ENCODE results near the gene WBP1. TPM values are rescaled to one million over a fixed set of nuclear protein-coding genes. Genes with fewer than 3 reads are reported as not detected.

Gene WBP1
- total and polyA plus RNA-seq, 10 of the 15 experiments (the other 5 are each of a cell fraction or from before 2014, with no cell fraction given): 4.2 to 76.8 (median 43.8) TPM

GRCh38 chr2:74493546-74493945, 35.3 kb downstream of the WBP1 start:
- SMC1A ChIA-PET (ENCODE audit: uncharacterized antibody, unreplicated experiment): interaction anchor here (1.2 to 1.4 kb wide), 2 partner anchors 91 to 93 kb away, joined by 4 read pairs; no protein-coding TSS in a partner anchor
- no TSS peak for BruUV-seq (replicated peaks)
- in situ Hi-C loops (cut with MboI) (no loop called here), intact Hi-C loops (cut with micrococcal nuclease; ENCODE audit: unreplicated experiment) (no loop called here)
- RAD21 ChIA-PET (ENCODE audit: unreplicated experiment): no interaction called here
- no peaks in the 10 kb centered on the region for H4K20me1 ChIP-seq (ENCODE audit: control insufficient read depth, insufficient read depth)
- no peak overlapping the region for H3K4me3 ChIP-seq
- H3K36me3 ChIP-seq (ENCODE audit: control insufficient read depth in 2 of 2, insufficient read depth in 2 of 2, low read length in 1 of 2): peaks cover 12 to 13% of the 10 kb centered on the region in 2 experiments; a peak in 3 of 4 replicates
- no peak overlapping the region for H2AFZ ChIP-seq (ENCODE audit: control insufficient read depth, low read depth, low read length)
- ATAC-seq (no peak), FAIRE-seq (no peak), DNase-seq (ENCODE audit: low read depth, low spot score) (no peak)
- H3K9me3 ChIP-seq (replicated peaks; ENCODE audit: control insufficient read depth, insufficient read depth, low read length): no peaks in the 10 kb centered on the region
- H3K27me3 ChIP-seq (replicated peaks in 1 of 2; ENCODE audit: control insufficient read depth in 2 of 2, insufficient read depth in 2 of 2, low read length in 1 of 2): peaks cover 4 to 5% of the 10 kb centered on the region in 2 experiments; a peak in 3 of 4 replicates
- TF ChIP-seq ZZZ3 (IDR thresholded peaks at IDR 0.05; ENCODE audit: control insufficient read depth, insufficient read length, low read depth) (no peak), PRDM15 (CRISPR knock-in tag; IDR thresholded peaks at IDR 0.05) (no peak), MTA3 (IDR thresholded peaks at IDR 0.05; ENCODE audit: borderline replicate concordance, low read length) (no peak), RAD51 (IDR thresholded peaks at IDR 0.05) (no peak), CHD1 (IDR thresholded peaks at IDR 0.05; ENCODE audit: low read depth, low read length) (no peak), EP300 (IDR thresholded peaks at IDR 0.05; ENCODE audit: borderline replicate concordance in 1 of 2, control insufficient read depth in 1 of 2, low read depth in 2 of 2, low read length in 2 of 2) (no peak), CREB1 (IDR thresholded peaks at IDR 0.05; ENCODE audit: low read depth) (no peak), CHD4 (IDR thresholded peaks at IDR 0.05) (no peak)
- POLR2A ChIA-PET: interaction anchor here (0.5 to 1.0 kb wide), 4 partner anchors 13 to 75 kb away, joined by 3 read pairs; no protein-coding TSS in a partner anchor
- WGBS (ENCODE audit: insufficient coverage, insufficient replicate concordance, low lambda C conversion rate, missing lambda C conversion rate): 73% methylated on average over 3 of the region's 3 CpGs
- no peaks in the 10 kb centered on the region for H3K79me2 ChIP-seq (ENCODE audit: control insufficient read depth, insufficient read depth, low read length)
- CTCF ChIA-PET: interaction anchor here (1.7 to 19.4 kb wide), 3 partner anchors 11 to 95 kb away, joined by 4 to 280 read pairs (median 10); partner anchors contain the start of genes CCDC142 and TTC31
- 0 out of 2 replicates have a peak, but pooled peaks cover 3% of the 10 kb centered on the region for H3K4me1 ChIP-seq (ENCODE audit: control insufficient read depth, insufficient read depth, low read length)
- H3K9ac ChIP-seq (ENCODE audit: control insufficient read depth, insufficient read depth, low read length): no peak overlapping the region
- no peak overlapping the region for H3K27ac ChIP-seq (ENCODE audit: control insufficient read depth, insufficient read depth)
- no peak overlapping the region for H3K4me2 ChIP-seq (ENCODE audit: control insufficient read depth, insufficient read depth)
